ENCODE data around the gene NOVA1. TPM values are rescaled to one million over a fixed set of nuclear protein-coding genes. Genes with fewer than 3 reads are reported as not detected.

Gene NOVA1
- polyA plus RNA-seq, 3 donors, result 0.01 TPM; not detected in 2

DNA sequence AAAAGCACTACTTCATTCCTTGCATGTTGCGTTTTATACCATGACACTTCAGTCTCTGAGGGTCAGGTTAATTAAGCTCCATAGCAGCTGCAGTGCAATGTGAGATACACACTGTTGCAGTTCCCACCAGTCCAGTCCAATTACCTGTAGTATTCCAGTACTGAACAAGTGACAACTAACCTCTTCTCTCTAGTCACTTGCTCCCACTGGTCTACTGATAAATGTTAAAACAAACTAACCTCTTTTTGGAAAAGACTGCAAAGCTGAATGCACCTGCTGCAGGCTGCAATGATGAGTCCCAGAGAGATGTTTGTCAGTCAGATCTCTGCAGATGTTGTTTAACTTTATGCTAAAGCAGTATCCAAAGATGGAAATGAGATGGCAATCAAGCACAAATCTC is 7.9 kb downstream of the NOVA1 start:
- Mint-ChIP-seq H3K36me3 (no peaks in the 10 kb centered on the region), H3K27me3 (ENCODE audit: low read depth in 3 of 3) (peaks cover under 1 to 3% (median 2%) of the 10 kb centered on the region in 3 donors), H3K4me3 (no peak overlapping the region), H3K9me3 (no peaks in the 10 kb centered on the region), H3K27ac (no peak overlapping the region), H3K4me1 (no peaks in the 10 kb centered on the region)
- Histone ChIP-seq H3K36me3 (replicated peaks in 1 of 2; ENCODE audit: control insufficient read depth in 1 of 2, insufficient read depth in 2 of 2, low read length in 2 of 2) (no peaks in the 10 kb centered on the region), H2AFZ (ENCODE audit: insufficient read depth, low read depth, low read length, poor library complexity, severe bottlenecking) (no peak overlapping the region), H3K27ac (ENCODE audit: low read depth in 1 of 2, low read length in 2 of 2) (no peak overlapping the region), H3K4me2 (replicated peaks; ENCODE audit: extremely low read depth, low read length, poor library complexity, severe bottlenecking) (no peak overlapping the region), H3K9me3 (replicated peaks in 1 of 2; ENCODE audit: control insufficient read depth in 1 of 2, insufficient read depth in 1 of 2, low read length in 2 of 2) (no peaks in the 10 kb centered on the region), H3K79me2 (ENCODE audit: insufficient read depth, low read length) (no peaks in the 10 kb centered on the region), H3K27me3 (ENCODE audit: control insufficient read depth in 2 of 2, insufficient read depth in 2 of 2, low read length in 2 of 2) (no peaks in the 10 kb centered on the region), H3K4me1 (ENCODE audit: control insufficient read depth in 1 of 2, insufficient read depth in 2 of 2, low read length in 2 of 2) (no peaks in the 10 kb centered on the region), H3K4me3 (replicated peaks in 1 of 3; ENCODE audit: low read depth in 2 of 3, low read length in 3 of 3) (no peak overlapping the region), H4K20me1 (ENCODE audit: insufficient read depth, low read length) (no peaks in the 10 kb centered on the region), H3K9ac (ENCODE audit: insufficient read depth, low read length, poor library complexity, severe bottlenecking) (no peak overlapping the region)
- WGBS (ENCODE audit: insufficient coverage), result 83% methylated on average over 1 of the region's 1 CpG
- no peak for DNase-seq
- intact Hi-C loops (cut with micrococcal nuclease), result no loop called here
- TF ChIP-seq, protein P1, sequence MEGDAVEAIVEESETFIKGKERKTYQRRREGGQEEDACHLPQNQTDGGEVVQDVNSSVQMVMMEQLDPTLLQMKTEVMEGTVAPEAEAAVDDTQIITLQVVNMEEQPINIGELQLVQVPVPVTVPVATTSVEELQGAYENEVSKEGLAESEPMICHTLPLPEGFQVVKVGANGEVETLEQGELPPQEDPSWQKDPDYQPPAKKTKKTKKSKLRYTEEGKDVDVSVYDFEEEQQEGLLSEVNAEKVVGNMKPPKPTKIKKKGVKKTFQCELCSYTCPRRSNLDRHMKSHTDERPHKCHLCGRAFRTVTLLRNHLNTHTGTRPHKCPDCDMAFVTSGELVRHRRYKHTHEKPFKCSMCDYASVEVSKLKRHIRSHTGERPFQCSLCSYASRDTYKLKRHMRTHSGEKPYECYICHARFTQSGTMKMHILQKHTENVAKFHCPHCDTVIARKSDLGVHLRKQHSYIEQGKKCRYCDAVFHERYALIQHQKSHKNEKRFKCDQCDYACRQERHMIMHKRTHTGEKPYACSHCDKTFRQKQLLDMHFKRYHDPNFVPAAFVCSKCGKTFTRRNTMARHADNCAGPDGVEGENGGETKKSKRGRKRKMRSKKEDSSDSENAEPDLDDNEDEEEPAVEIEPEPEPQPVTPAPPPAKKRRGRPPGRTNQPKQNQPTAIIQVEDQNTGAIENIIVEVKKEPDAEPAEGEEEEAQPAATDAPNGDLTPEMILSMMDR (IDR thresholded peaks at IDR 0.05), result no peak

DNA sequence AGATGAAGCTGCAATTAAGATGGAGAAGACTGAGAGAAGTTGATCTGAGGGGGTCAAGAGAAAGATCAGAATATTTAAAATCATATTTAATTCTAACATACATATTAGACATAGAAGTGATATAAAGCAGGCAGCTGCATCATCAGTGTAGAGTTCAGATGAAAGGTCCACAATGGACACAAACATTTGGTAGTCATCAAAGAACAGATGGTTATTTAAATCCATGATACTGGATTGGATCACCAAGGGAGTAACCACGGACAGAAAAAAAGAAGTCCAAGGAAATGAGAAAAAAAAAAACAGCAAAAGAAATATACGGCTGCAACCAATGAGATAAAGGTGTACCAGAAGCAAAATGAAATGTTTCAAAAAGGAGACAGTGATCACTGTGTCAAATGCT is 20.1 kb downstream of the NOVA1 start:
- 80% methylated on average over 2 of the region's 2 CpGs for WGBS (ENCODE audit: insufficient coverage)
- no peaks in the 10 kb centered on the region for H3K36me3 Mint-ChIP-seq
- no peaks in the 10 kb centered on the region for H3K9me3 ChIP-seq (replicated peaks in 1 of 2; ENCODE audit: control insufficient read depth in 1 of 2, insufficient read depth in 1 of 2, low read length in 2 of 2)
- H4K20me1 ChIP-seq (ENCODE audit: insufficient read depth, low read length), result no peaks in the 10 kb centered on the region
- no peaks in the 10 kb centered on the region for H3K9me3 Mint-ChIP-seq
- H3K4me3 Mint-ChIP-seq, result no peak overlapping the region
- DNase-seq, result no peak
- H3K9ac ChIP-seq (ENCODE audit: insufficient read depth, low read length, poor library complexity, severe bottlenecking), result no peak overlapping the region
- no peaks in the 10 kb centered on the region for H3K4me1 ChIP-seq (ENCODE audit: control insufficient read depth in 1 of 2, insufficient read depth in 2 of 2, low read length in 2 of 2)
- TF ChIP-seq, protein P1 (IDR thresholded peaks at IDR 0.05), result no peak
- H3K4me1 Mint-ChIP-seq, result no peaks in the 10 kb centered on the region
- no peaks in the 10 kb centered on the region for H3K79me2 ChIP-seq (ENCODE audit: insufficient read depth, low read length)
- intact Hi-C loops (cut with micrococcal nuclease), result no loop called here
- H3K27me3 Mint-ChIP-seq (ENCODE audit: low read depth in 3 of 3), result peaks cover 0 to 1% (median 0%) of the 10 kb centered on the region in 3 donors
- H3K36me3 ChIP-seq (replicated peaks in 1 of 2; ENCODE audit: control insufficient read depth in 1 of 2, insufficient read depth in 2 of 2, low read length in 2 of 2), result no peaks in the 10 kb centered on the region
- H2AFZ ChIP-seq (ENCODE audit: insufficient read depth, low read depth, low read length, poor library complexity, severe bottlenecking), result no peak overlapping the region
- H3K27me3 ChIP-seq (ENCODE audit: control insufficient read depth in 2 of 2, insufficient read depth in 2 of 2, low read length in 2 of 2), result no peaks in the 10 kb centered on the region
- H3K4me3 ChIP-seq (replicated peaks in 1 of 3; ENCODE audit: low read depth in 2 of 3, low read length in 3 of 3), result no peak overlapping the region
- H3K27ac ChIP-seq (ENCODE audit: low read depth in 1 of 2, low read length in 2 of 2), result no peak overlapping the region
- H3K27ac Mint-ChIP-seq, result no peak overlapping the region
- H3K4me2 ChIP-seq (replicated peaks; ENCODE audit: extremely low read depth, low read length, poor library complexity, severe bottlenecking), result no peak overlapping the region

Measured in CD14-positive monocyte (primary cell).